HL-60 (cell line): Measurements from ENCODE around the gene AJUBA.

Experiments used
- CTCF ChIP-seq: IDR thresholded peaks from one replicate; pipeline ENCODE4 v1.5.1; 2011; ENCODE audit warnings: low read length, control low read depth, inconsistent platforms; ENCODE audit not compliant: insufficient read depth
- GABPA ChIP-seq: IDR thresholded peaks from 2 replicates; pipeline ENCODE4 v1.6.1; 2012; ENCODE audit warnings: low read depth
- POLR2AphosphoS5 ChIP-seq: IDR thresholded peaks from 2 replicates; pipeline ENCODE4 v1.6.1; 2012; ENCODE audit warnings: low read depth
- REST ChIP-seq: IDR thresholded peaks from 2 replicates; pipeline ENCODE4 v1.6.1; 2012; ENCODE audit warnings: low read depth; ENCODE audit not compliant: insufficient replicate concordance
- SPI1 ChIP-seq: IDR thresholded peaks from 2 replicates; pipeline ENCODE4 v1.6.1; 2012; ENCODE audit warnings: low read depth, mild to moderate bottlenecking, borderline replicate concordance

GRCh38 chr14:23030936-23031335 is 48.6 kb upstream of the AJUBA start:
- TF ChIP-seq REST, result no peak
- no peak for TF ChIP-seq CTCF
- TF ChIP-seq POLR2AphosphoS5, result no peak
- no peak for TF ChIP-seq SPI1
- TF ChIP-seq GABPA, result no peak
